Cerebellar cortex (tissue), 1 donor: Measurements from ENCODE around the gene MMP20.

Source experiments
- DNase-seq: peaks from one replicate; pipeline ENCODE4 v3.0.0-alpha.2; 2015; ENCODE audit warnings: low spot score

Gene MMP20

DNA sequence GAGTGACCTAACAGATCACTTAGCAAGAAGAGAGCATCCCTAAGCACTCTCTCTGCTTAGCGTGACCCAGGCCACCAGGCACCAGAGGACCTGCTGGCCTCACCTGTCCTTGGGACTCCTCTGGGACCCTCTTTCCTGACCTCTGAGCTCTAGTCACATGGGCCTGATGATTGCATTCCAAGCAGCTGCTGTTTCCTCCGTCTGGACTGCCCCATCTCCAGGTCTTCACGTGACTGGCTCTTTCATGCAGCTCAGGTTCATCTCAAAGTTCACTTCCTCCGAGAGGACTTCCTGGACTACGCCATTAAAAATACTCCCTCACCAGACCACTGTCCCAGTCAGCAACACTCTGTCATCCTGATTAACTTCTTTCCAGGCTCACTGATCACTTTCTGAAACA is 2.9 kb downstream of the MMP20 start:
- DNase-seq, result no peak

DNA sequence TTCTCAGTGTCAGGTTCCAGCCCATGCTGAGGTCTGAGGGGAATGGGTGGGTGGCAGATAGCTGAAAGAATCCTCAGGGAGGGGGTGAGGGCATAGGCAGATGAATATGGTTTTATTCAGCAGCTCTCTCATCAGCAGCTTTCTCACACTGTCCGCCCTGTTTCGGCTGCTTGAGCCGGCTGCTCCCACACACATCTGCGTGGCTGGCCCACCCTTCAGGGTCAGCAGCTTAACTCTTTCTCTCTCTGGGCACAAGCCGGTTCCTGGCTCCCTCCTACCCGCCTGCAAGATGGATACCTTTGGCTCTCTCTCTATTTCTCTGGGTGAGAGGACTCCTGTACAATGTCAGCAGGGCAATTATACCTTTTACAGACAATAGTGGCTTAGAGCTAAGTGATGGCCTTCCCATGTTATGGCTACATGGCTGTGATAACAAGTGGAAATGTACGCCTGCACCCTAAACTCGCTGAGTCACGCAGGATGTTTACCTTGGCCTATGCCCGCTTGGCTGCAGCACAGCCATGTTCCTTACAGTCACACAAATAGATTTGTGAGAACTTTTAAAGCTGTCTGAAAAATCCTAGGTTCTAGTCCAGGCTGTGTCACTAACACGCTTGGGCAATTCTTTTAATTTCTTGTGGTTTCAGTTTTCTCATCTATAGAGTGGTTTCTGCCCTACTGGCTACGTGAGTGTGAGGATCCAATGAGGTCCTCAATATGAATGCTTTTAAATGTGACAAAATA is 4.1 kb downstream of the MMP20 start:
- DNase-seq, result no peak

DNA sequence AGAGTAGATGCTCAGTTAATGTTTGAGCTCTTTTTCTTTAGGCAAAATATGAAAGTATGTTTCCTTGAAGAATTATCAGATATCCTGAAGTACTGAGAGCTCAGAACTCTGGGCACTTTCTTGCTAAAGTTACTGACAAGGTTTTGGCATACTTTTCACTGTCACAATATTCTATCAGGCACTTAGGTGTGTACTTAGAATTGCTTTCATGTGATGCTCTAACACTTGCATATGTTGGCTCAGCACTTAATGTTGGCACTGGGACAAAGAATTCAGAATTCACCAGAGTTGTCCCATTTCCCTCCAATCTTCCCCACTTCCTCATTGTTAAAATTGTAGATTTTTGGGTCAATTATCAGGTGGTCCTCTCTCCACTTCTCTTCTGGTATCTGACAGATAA is 5.0 kb downstream of the MMP20 start:
- no peak for DNase-seq

DNA sequence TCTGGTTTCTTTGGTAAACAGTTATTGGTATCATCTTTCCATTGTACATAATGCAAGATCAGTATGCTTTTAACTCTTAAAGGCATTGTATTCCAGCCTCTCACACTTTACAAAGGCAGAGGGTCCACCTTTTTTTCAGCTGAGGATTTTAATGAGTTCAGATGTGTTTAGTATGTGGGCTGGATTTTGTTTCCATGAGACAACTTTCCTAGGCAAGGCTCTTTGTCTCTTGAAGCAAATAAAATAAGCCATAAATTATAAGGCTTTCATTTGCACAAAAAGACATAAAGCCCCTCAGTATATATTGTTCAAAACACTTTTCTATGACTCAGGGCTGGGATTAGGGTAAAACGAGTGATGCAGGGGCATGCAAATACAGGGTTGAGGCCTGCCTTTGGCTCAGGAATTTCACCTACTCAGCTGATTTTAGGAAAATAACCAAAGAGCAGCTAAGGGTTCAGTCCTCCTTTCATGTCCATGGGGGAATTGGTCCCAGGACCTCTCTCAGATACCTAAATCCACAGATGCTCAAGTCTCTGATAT is 7.6 kb downstream of the MMP20 start:
- no peak for DNase-seq

DNA sequence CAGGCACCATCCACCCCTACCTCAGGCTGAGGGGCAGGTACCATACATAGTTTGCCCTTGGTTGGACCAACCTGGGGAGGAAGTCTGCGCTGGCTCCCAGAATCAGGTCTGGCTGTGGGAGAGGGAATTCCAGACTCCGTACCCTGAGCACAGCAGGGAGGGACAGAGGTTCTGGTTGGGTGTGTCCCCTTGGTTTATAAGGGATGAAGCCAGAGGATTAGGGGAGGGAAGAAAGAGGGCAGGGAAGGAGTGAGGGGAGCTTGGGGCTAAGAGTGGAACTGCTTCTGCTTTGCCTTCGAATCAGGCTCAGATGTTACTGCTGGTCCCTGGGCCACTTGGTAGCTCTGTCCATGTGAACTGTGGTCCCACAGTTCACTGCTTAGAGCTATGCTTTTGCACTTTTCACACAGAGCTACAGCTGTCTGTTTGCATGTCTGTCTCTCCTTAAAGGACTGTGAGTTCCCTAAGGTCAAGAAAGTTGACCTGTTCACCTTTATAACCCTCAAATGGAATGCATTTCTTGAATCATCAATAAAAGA is 9.2 kb downstream of the MMP20 start:
- no peak for DNase-seq

DNA sequence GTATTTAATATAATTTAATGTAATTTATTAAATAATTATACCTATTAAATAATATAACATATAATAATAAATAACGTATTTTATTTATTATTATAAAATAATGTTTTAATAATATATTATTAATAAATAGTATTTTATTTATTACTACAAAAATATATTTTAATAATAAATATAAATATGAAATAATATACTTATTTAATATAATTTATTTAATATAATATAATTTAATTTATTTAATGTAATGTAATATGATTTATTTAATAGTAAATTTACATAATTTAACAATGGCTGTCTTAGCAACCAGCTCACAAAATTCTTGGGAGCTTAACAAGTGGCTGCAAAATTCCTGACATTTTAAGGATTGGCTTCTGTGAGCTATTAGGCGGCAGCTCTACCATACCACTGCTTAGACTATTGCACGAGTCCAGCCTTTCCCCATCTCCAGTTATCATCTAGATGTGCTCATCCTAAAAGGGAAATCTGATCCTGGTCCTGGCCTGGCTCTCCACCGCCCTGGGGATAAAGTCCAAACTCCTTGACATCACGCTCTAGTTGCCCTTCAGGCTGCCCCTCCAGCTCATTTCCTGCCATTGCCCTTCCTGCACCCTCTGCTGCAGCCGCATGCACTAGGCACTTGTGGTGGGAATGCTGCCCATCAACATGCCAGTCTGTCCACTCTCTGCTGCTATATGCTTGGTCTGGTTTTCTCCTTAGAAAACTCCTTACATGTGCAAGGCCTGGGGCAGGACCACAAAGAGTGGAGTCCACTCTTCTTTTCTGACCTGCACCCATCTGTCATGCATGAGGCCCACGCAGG is 9.8 kb downstream of the MMP20 start:
- no peak for DNase-seq

DNA sequence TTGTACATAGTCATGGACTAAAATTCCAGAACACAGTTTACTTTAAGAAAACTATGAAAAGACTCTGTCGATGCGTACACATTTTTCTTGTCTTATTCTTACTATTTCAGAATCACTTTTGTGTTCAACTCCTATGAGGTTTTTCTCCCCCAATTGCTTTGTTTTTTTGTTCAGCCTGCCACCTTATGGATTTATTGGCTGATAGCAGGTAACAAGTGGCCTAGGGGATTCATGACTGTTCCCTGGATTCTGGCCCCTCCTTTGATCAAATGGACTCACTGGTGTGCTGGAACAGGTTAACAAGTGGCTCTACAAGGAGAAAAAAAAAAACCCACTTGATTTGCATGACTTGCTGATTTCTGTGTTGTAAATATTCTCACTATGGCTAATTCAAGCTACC is 10.6 kb downstream of the MMP20 start:
- no peak for DNase-seq

DNA sequence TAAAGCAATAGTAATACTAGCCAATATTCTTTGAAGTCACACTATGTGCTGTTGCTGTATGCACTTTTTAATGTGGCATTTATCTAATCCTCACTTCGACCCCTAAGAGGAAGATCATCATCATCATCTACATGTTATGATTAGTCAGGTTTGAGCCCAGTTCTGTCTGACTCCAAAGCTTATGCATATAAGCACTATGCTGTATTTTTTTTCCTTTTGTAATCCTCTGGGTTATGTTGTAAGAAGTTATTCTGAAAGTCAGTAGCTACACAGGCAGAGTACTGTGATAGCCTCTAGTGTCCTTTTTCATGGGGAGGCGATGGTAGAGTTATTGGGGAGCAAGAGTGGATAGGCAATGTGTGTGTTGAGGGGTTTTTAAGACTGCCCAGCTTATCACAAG is 11.1 kb downstream of the MMP20 start:
- no peak for DNase-seq

DNA sequence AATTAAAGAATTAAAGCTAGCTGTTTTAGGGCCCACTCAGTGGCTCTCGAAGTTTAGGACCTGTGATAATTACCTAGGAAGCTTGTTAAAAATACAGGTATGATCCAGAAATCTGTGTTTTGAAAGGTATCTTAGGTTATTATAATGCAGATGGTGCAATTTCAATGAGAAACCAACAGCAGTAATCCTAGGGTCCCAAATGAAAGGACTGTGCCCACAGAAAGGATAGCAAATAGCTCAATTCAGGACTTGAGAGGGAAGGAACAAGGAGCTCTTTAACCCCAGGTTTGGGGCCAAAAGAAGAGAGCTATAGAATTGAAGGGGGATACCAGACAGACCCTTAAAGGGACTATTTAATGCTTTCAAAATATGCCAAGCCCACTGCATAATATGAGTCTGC is 11.7 kb downstream of the MMP20 start:
- no peak for DNase-seq

DNA sequence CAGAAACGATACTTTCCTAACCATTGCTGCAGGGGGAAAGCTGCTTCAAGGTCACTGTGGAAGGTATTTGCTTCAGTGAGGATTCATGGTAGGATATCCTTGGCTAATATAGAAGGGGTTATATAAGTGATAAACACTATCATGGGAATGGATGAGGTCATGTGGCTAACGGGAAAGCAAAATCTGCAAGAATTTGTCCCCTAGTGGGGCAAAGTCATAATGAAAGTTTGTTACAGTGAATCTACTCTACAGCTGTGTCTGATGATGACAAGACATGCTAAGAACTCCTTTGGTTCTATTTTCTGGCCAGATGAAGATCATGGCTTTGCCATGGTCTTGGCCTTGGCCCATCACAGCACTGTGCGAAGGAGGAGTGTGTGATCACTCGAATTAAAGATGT is 13.8 kb downstream of the MMP20 start:
- DNase-seq, result no peak

DNA sequence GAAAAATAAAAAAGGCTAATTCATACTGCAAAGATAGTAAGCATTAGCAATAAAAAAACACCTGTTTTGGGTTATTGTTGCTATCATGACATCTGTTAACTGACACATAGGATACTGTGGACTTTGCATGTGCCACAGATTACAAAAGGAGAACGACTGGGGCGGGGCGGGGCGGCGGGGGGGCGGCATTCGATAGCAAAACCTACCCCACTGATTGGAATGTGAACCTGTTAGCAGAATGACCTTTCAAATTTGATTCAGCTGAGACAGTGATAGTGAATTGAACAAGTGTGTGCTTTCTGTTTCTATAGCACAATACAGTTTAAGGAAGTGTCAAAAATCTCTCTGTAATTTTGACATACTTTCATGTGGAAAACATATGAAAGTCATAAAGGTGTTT is 14.9 kb downstream of the MMP20 start:
- no peak for DNase-seq

DNA sequence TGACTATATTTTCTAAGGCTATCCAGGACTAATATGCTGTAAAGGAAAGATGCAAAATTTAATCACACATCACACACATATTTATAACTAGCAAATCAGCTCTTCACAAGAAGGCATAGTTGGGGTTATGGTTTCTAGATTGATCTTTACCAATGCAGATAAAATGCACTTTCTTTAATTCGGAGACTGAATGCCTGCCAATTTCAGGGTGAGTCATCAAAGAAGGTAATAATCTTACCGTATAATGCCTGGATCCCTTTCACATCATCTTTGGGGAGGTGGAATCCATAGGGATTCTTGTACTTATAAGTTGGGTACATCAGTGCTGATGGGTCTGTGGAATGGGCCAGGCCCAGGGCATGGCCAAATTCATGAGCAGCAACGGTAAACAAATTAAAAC is 16.4 kb downstream of the MMP20 start:
- no peak for DNase-seq

DNA sequence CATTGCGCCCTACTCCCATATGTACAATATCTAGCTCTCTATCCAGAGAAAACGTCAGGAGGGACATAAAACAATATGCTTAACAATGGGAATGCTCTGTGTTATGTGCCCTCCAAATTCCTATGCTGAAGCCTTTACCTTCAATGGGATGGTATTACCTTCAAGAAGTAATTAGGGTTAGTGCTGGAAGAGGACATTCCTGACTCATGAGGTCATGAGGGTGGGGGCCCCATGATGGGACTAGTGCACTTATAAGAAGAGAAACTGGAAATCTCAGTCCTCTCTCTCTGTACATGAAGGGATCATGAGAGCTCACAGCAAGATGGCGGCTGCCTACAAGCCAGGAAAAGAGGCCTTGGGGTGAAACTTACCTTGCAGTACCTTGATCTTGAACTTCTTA is 20.3 kb downstream of the MMP20 start:
- no peak for DNase-seq

DNA sequence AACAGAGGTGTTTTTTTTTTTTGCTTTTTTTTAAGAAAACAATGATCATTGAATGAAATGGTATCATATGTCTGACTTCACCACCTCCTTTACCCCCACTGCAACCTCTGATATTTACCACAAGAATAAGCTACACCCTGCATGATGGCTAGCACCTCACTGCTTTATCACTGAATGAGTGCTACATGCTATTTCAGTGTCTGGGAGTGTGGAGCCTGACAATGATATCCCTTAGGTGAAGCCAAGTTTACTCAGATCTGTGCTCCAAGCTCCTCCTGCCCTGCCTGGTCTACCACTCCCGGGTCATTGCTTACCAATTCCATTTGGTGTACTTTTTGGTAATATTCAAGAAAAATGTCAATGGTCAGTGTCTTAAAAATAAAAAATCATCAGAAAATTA is 21.1 kb downstream of the MMP20 start:
- no peak for DNase-seq

DNA sequence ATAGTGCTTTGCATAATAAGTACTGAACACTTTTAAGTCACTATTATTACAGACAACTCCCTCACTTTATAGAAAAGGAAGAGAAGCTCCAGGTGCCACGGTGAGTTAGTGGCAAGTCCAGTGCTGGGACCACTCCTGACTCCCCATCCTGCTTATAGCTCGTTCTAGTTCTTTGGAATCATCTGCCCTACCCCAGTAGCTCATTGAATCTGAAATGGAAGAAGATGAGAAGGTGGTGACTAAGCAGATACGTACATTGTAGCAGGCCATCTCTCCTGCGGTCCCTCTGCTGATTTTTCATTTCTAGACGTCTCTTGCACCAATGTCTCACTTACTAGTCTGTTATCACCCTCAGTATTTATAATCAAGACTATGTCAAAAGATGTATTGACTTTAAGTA is 21.6 kb downstream of the MMP20 start:
- DNase-seq, result no peak

DNA sequence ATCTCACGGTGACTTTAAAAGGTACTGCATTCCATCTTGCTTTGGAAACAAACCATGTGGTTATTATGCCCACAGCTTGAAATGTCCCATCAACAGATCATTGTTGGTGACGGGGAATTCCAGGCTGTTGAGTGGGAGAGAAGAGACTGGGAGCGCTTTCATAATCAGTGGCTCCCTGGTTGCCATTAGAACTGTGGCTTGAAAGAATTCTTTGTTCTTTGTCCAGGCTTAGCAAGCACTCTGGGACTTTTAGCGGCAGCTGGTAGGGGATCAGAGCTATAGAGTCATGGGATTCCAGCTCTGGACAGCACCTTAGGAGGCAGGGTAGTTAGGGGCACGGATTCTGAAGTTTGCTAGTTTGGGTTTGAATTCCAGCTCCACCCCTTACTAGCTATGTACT is 22.0 kb downstream of the MMP20 start:
- peak; percentile 2 for DNase-seq

DNA sequence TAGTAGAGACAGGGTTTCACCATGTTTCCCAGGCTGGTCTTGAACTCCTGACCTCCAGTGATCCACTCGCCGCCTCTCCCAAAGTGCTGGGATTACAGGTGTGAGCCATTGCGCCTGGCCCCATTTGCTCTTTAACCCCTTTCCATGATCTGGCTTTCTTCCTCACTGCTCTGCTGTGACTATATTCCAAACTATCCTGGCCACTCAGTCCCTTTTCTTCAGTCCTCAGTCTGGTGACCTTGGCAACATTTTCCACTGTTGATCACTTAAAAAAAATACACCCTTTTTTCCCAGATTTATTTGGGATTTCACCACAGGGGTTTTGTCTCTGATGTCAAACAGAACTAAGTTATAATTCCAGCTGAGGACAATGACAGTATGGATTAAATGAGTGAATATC is 24.5 kb downstream of the MMP20 start:
- DNase-seq, result no peak

DNA sequence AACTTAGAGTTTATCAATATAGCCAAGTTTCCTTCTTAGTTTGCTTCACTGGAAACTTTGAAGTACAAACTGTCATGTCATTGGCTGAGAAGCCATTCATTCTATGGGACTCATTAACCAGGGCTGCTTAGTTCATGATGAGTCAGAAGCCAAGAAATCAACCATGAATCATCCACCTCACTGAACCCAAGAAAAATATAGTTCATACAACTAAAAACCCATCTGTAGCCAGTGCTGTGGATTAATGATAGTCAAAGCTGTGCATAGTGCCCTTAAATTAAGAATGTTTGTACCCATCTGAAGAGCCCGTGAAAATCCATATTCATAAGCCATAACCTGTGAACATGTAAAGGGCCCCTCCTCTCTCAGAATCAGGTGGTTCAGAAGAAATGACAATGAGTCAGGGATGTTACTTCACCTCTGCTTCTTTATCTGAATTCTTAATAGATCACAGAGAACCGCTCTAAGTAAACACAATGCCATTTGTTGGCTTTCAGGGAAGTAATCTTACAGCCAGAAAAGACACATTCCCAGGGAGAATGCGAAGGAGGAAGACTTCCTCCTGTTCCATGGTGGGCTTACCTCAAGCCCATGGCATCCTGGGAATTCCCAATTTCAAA is 25.4 kb downstream of the MMP20 start:
- no peak for DNase-seq

DNA sequence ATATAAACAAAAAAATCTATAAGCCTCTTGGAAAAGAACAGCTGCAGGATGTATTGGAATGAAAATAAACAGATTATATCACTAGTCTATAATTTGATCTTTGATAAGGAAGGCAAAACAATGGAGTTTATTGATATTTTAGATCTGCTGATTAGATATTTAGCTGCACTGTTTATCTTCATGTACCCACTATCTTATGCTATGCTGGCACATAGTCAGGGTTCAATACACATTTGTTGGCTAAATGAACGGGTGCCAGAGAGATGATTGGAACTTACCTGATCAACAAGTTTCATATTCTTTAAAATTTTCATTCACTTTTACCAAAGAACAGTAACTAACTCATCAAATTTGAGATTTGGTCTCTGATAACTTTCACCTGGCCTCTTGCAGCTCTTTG is 26.9 kb downstream of the MMP20 start:
- DNase-seq, result no peak

DNA sequence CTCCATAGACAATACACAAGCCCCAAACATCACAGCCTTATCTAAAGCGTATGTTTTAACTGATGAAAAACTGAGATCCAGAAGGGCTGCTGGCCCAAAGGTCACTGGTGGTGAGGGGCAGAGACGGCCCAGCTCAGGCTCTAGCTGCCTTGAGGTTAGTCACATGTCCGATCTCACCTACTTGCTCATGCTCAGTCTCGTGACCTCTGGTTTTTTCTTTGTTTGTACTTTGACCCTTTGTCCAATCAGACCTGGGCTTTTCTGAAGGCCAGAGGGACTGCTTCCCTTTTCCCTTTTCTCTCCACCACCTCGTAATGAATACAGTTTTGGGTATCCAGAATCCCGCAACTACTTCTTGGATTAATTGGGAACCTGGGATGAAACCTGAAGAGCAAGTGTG is 28.6 kb downstream of the MMP20 start:
- no peak for DNase-seq

DNA sequence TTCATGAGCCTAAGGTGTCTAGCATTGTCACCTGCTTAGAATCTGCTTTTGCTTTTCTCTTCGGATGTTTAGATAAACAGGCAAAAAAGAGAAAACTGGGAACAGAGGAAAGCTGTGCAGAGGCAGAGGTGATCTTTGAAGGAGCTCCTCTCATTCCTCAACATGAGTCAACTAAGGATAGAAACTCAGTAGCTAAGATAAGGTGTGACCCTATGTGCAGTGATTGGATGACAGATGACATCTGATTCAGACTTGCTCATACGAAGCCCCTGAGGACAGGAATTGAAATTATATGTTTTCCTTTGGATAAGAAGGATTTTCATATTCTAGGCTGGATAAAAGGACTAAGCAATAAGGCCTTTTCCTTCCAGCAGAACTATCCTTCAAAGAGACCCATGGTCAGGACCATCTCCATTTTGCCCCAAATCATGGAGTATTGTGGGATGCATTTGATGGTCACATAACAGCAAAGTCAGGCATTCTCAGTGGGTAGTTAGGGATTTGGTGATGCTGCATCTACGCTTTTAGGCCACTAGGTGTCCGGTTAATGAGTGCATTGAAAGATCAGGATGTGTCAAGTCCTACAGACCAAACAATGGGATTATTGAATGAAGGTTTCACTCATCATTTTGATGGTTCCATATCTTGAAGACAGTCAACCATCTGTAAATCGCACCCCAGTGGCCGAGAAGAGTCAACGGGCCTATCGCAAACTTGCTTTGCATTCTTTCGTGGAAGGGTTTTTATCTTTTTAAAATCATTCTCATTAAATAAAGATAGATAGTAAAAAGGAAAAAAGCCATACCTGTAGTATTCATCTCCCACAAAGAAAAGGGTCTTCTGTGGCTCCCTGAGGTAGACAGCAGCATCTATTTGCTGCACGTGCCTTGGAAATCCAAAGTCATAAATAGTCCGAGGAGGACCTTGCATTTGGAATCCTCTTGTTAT is 32.2 kb downstream of the MMP20 start:
- peak; percentile 8 for DNase-seq

DNA sequence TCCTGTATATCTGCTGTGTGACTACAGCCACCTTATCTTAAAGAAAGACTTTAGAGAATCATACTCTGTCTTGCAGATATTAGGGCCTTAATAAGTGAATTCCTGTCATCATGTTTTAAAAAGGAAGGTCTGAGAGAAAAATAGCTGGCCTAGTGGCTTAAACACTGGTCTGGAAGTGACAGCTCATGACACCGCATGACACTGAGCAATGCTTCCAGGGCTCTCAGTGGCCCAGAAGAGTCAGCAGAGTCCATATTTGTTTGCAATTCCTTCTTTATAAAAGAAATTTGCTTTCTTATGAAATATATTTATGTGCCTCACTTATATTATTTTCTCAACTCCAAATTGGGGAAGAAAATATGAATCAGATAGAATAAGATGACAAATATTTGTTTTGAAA is 33.0 kb downstream of the MMP20 start:
- no peak for DNase-seq
